Neural cell (in vitro differentiated cells): ENCODE results near the gene BRI3. TPM values are rescaled to one million over a fixed set of nuclear protein-coding genes. Genes with fewer than 3 reads are reported as not detected.
A peak's percentile ranks its signal among the peaks of the same experiment; 100 is the strongest.

Experiments
- H2AFZ ChIP-seq: fragments of 200-600, 300-800 bp; sonication (generic), shearing (Covaris generic); 2 replicates; pipeline ENCODE4 v1.6.0; 2014; ENCODE audit warnings: low read depth, mild to moderate bottlenecking, antibody characterized with exemption, low read length, moderate library complexity
- H3F3A ChIP-seq: fragments of 200-600 bp; shearing (Covaris generic); 2 replicates; pipeline ENCODE4 v1.6.1; 2016; ENCODE audit warnings: mild to moderate bottlenecking, moderate library complexity, mixed read lengths, antibody characterized with exemption, low read length; ENCODE audit not compliant: insufficient read depth, poor library complexity, severe bottlenecking
- H3K27ac ChIP-seq: fragments of 200-600, 300-800 bp; sonication (generic), shearing (Covaris generic); 2 replicates; pipeline ENCODE4 v1.5.1; 2014; ENCODE audit warnings: mild to moderate bottlenecking, low read length, moderate library complexity
- H3K27me3 ChIP-seq: fragments of 300-800, 200-600 bp; sonication (generic), shearing (Covaris generic); 2 replicates; pipeline ENCODE4 v1.6.0; 2014; ENCODE audit warnings: mild to moderate bottlenecking, low read depth, low read length, moderate library complexity; ENCODE audit not compliant: insufficient read depth
- H3K36me3 ChIP-seq: fragments of 300-800, 200-600 bp; sonication (generic), shearing (Covaris generic); 2 replicates; pipeline ENCODE4 v1.5.1; 2014; ENCODE audit warnings: mild to moderate bottlenecking, antibody characterized with exemption, low read length, moderate library complexity; ENCODE audit not compliant: insufficient read depth
- H3K4me2 ChIP-seq: fragments of 300-800, 200-600 bp; sonication (generic), shearing (Covaris generic); 2 replicates; pipeline ENCODE4 v1.6.0; 2014; ENCODE audit warnings: mild to moderate bottlenecking, low read length
- H3K4me3 ChIP-seq: fragments of 300-800, 200-600 bp; sonication (generic), shearing (Covaris generic); 2 replicates; pipeline ENCODE4 v1.5.1; 2014; ENCODE audit warnings: mild to moderate bottlenecking, low read length, moderate library complexity
- H3K79me2 ChIP-seq: fragments of 200-600 bp; shearing (Covaris generic); replicated peaks from 2 replicates; pipeline ENCODE4 v1.6.0; 2014; ENCODE audit warnings: mild to moderate bottlenecking, low read length, moderate library complexity; ENCODE audit not compliant: insufficient read depth
- H3K9ac ChIP-seq: fragments of 300-800, 200-600 bp; sonication (generic), shearing (Covaris generic); 2 replicates; pipeline ENCODE4 v1.6.1; 2016; ENCODE audit warnings: mild to moderate bottlenecking, low read length, mixed read lengths
- H3K9me2 ChIP-seq: fragments of 200-600 bp; shearing (Covaris generic); 2 replicates; pipeline ENCODE4 v1.6.1; 2016; ENCODE audit warnings: mild to moderate bottlenecking, low read length, mixed read lengths; ENCODE audit not compliant: insufficient read depth
- H3K9me3 ChIP-seq: fragments of 200-600, 300-800 bp; sonication (generic), shearing (Covaris generic); 2 replicates; pipeline ENCODE4 v1.6.1; 2016; ENCODE audit warnings: mild to moderate bottlenecking, mixed run types, low read length, moderate library complexity, mixed read lengths
- H4K20me1 ChIP-seq: fragments of 200-600 bp; shearing (Covaris generic); 2 replicates; pipeline ENCODE4 v1.6.1; 2016; ENCODE audit warnings: mild to moderate bottlenecking, mixed run types; ENCODE audit not compliant: insufficient read depth
- EP300 ChIP-seq: fragments of 450-650 bp; conservative IDR thresholded peaks from 2 replicates; pipeline ENCODE4 v1.6.1; 2014; ENCODE audit warnings: antibody characterized with exemption, mild to moderate bottlenecking, moderate library complexity; ENCODE audit not compliant: poor library complexity, severe bottlenecking
- EZH2 ChIP-seq: fragments of 200-600, 300-800 bp; shearing (Covaris generic), sonication (generic); IDR thresholded peaks from 2 replicates; pipeline ENCODE4 v1.6.1; 2014; ENCODE audit warnings: antibody characterized with exemption, low read length, borderline replicate concordance, mild to moderate bottlenecking; ENCODE audit not compliant: insufficient read depth, poor library complexity, severe bottlenecking
- MXI1 ChIP-seq: fragments of 450-650 bp; conservative IDR thresholded peaks from 2 replicates; pipeline ENCODE4 v1.6.1; 2014; ENCODE audit warnings: antibody characterized with exemption, mild to moderate bottlenecking; ENCODE audit not compliant: poor library complexity, severe bottlenecking
- POLR2AphosphoS5 ChIP-seq: IDR thresholded peaks from 2 replicates; pipeline ENCODE4 v1.6.1; 2012
- RAD21 ChIP-seq: fragments of 450-650 bp; conservative IDR thresholded peaks from 2 replicates; pipeline ENCODE4 v1.6.1; 2014; ENCODE audit warnings: antibody characterized with exemption, mild to moderate bottlenecking, moderate library complexity
- REST ChIP-seq: IDR thresholded peaks from 2 replicates; pipeline ENCODE4 v1.6.1; 2012; ENCODE audit warnings: borderline replicate concordance
- SMC3 ChIP-seq: fragments of 450-650 bp; conservative IDR thresholded peaks from 2 replicates; pipeline ENCODE4 v1.6.1; 2014; ENCODE audit warnings: antibody characterized with exemption, mild to moderate bottlenecking, moderate library complexity; ENCODE audit not compliant: poor library complexity
- TAF1 ChIP-seq: IDR thresholded peaks from 2 replicates; pipeline ENCODE4 v1.6.1; 2012; ENCODE audit warnings: low read depth
- polyA plus RNA-seq: library from polyadenylated mRNA; depleted of rRNA; stranded (reverse); fragments of >200 nt; gene quantifications from 2 replicates; pipeline ENCODE4 v1.2.3, GENCODE V29; 2014
- TF ChIP-seq, protein P1 (sequence below): fragments of 450-650 bp; IDR thresholded peaks from 2 replicates; pipeline ENCODE4 v1.5.1; 2014; ENCODE audit warnings: antibody characterized with exemption, mild to moderate bottlenecking, moderate library complexity; ENCODE audit not compliant: poor library complexity, severe bottlenecking

BRI3 gene
- polyA plus RNA-seq, 1 donor from 2014 or later = 55.6 TPM

- no peak overlapping the region for H3K27ac ChIP-seq
- peak overlapping the region; percentile 27 for H2AFZ ChIP-seq
- H3K79me2 ChIP-seq = peaks cover 26% of the 10 kb centered on the region
These were observed 496 bp downstream of the BRI3 start for GRCh38 chr7:98281757-98282606.

DNA sequence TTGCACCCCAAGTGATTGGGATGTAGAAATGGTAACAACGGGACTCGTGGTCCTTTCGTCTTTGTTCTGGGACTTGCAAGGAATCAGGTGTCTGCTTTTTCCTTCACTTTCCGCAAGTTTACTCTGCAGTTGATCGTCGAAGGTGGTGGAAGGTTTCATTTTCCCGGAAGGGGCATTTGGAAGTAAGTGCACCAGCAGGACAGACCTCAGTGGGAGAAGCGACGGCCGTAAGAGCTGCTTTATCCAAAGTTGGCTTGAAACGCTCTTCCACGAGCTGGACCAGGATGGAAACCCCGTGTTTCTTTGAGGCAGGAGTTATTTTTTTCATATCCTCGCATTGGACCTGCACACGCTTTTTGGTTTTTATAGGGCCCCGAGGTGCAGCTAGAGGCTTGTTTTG is 1.2 kb downstream of the BRI3 start:
- Histone ChIP-seq H3F3A (no peaks in the 10 kb centered on the region), H3K27me3 (no peaks in the 10 kb centered on the region), H3K9me2 (no peaks in the 10 kb centered on the region), H3K36me3 (no peaks in the 10 kb centered on the region), H3K4me2 (peak overlapping the region; percentile 94), H4K20me1 (peaks cover 6% of the 10 kb centered on the region), H3K27ac (no peak overlapping the region), H2AFZ (no peak overlapping the region), H3K9ac (peak overlapping the region; percentile 82), H3K79me2 (peaks cover 26% of the 10 kb centered on the region), H3K4me3 (peak overlapping the region; percentile 88), H3K9me3 (no peaks in the 10 kb centered on the region)
- no peak for TF ChIP-seq TAF1
- TF ChIP-seq SMC3 = no peak
- TF ChIP-seq REST = no peak
- TF ChIP-seq, protein P1, sequence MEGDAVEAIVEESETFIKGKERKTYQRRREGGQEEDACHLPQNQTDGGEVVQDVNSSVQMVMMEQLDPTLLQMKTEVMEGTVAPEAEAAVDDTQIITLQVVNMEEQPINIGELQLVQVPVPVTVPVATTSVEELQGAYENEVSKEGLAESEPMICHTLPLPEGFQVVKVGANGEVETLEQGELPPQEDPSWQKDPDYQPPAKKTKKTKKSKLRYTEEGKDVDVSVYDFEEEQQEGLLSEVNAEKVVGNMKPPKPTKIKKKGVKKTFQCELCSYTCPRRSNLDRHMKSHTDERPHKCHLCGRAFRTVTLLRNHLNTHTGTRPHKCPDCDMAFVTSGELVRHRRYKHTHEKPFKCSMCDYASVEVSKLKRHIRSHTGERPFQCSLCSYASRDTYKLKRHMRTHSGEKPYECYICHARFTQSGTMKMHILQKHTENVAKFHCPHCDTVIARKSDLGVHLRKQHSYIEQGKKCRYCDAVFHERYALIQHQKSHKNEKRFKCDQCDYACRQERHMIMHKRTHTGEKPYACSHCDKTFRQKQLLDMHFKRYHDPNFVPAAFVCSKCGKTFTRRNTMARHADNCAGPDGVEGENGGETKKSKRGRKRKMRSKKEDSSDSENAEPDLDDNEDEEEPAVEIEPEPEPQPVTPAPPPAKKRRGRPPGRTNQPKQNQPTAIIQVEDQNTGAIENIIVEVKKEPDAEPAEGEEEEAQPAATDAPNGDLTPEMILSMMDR = no peak
- TF ChIP-seq MXI1 = no peak
- TF ChIP-seq EZH2 = no peak
- TF ChIP-seq POLR2AphosphoS5 = no peak
- no peak for TF ChIP-seq EP300
- no peak for TF ChIP-seq RAD21

More at GRCh38 chr7:98281757-98282606, 496 bp downstream of the BRI3 start:
- Histone ChIP-seq H3F3A (no peaks in the 10 kb centered on the region), H3K9ac (peak overlapping the region; percentile 82), H4K20me1 (peaks cover 6% of the 10 kb centered on the region), H3K9me2 (no peaks in the 10 kb centered on the region), H3K4me3 (peak overlapping the region; percentile 88), H3K9me3 (no peaks in the 10 kb centered on the region), H3K4me2 (peak overlapping the region; percentile 94), H3K27me3 (no peaks in the 10 kb centered on the region), H3K36me3 (no peaks in the 10 kb centered on the region)
- TF ChIP-seq EP300 = no peak
- peak; percentile 22 for TF ChIP-seq MXI1
